ENCODE data around the gene CNOT6. TPM values are rescaled to one million over a fixed set of nuclear protein-coding genes. Genes with fewer than 3 reads are reported as not detected.

The CNOT6 gene
- total and polyA plus RNA-seq, 10 of the 15 experiments (the other 5 are each of a cell fraction or from before 2014, with no cell fraction given): 3.8 to 22.1 (median 12.1) TPM

DNA sequence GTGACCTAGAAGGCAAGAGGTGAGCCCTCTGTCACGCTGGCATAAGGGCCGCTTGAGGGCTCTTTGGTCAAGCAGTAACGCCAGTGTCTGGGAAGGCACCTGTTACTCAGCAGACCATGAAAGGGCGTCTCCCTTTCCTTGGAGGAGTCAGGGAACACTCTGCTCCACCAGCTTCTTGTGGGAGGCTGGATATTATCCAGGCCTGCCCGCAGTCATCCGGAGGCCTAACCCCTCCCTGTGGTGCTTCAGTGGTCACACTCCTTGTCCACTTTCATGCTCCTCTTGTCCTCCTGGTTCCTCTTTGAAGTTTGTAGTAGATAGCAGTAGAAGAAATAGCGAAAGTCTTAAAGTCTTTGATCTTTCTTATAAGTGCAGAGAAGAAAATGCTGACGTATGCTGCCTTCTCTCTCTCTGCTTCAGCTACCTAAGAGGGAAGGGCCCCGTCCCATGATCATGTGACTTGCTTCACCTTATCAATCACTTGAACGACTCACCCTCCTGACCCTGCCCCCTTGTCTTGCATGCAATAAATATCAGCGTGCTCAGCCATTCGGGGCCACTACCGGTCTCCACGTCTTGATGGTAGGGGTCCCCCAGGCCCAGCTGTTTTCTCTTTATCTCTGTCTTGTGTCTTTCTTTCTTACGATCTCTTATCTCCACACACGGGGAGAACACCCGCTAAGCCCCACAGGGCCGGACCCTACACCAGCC, 113.8 kb downstream of the CNOT6 start:
- Histone ChIP-seq H3K9me3 (replicated peaks; ENCODE audit: control insufficient read depth, insufficient read depth, low read length) (no peaks in the 10 kb centered on the region), H3K79me2 (ENCODE audit: control insufficient read depth, insufficient read depth, low read length) (no peaks in the 10 kb centered on the region), H3K27ac (ENCODE audit: control insufficient read depth, insufficient read depth) (no peak overlapping the region), H2AFZ (ENCODE audit: control insufficient read depth, low read depth, low read length) (no peak overlapping the region), H3K4me2 (ENCODE audit: control insufficient read depth, insufficient read depth) (no peak overlapping the region), H3K9ac (ENCODE audit: control insufficient read depth, insufficient read depth, low read length) (no peak overlapping the region), H4K20me1 (ENCODE audit: control insufficient read depth, insufficient read depth) (no peaks in the 10 kb centered on the region; the same call in 1 of the 2 replicates), H3K27me3 (replicated peaks in 1 of 2; ENCODE audit: control insufficient read depth in 2 of 2, insufficient read depth in 2 of 2, low read length in 1 of 2) (no peaks in the 10 kb centered on the region), H3K36me3 (ENCODE audit: control insufficient read depth in 2 of 2, insufficient read depth in 2 of 2, low read length in 1 of 2) (no peaks in the 10 kb centered on the region), H3K4me3 (no peak overlapping the region), H3K4me1 (ENCODE audit: control insufficient read depth, insufficient read depth, low read length) (no peaks in the 10 kb centered on the region)
- ChIA-PET RAD21 (ENCODE audit: unreplicated experiment) (no interaction called here), SMC1A (ENCODE audit: uncharacterized antibody, unreplicated experiment) (no interaction called here), POLR2A (no interaction called here), CTCF (no interaction called here)
- intact Hi-C loops (cut with micrococcal nuclease; ENCODE audit: unreplicated experiment) (loop anchor here (2.0 to 10.0 kb wide), 3 partner anchors 116 to 483 kb away; partner anchors contain the start of genes CNOT6 and MAPK9), in situ Hi-C loops (cut with MboI) (no loop called here)
- no TSS peak for BruUV-seq (replicated peaks)
- ATAC-seq: no peak
- WGBS (ENCODE audit: insufficient coverage, insufficient replicate concordance, low lambda C conversion rate, missing lambda C conversion rate): 41% methylated on average over 17 of the region's 18 CpGs
- FAIRE-seq: no peak
- no peak for DNase-seq (ENCODE audit: low read depth, low spot score)
- TF ChIP-seq, protein P1, sequence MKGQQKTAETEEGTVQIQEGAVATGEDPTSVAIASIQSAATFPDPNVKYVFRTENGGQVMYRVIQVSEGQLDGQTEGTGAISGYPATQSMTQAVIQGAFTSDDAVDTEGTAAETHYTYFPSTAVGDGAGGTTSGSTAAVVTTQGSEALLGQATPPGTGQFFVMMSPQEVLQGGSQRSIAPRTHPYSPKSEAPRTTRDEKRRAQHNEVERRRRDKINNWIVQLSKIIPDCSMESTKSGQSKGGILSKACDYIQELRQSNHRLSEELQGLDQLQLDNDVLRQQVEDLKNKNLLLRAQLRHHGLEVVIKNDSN (IDR thresholded peaks at IDR 0.05; ENCODE audit: borderline replicate concordance, extremely low read length, insufficient read depth, low read depth, low read length): no peak
- TF ChIP-seq, protein P2, sequence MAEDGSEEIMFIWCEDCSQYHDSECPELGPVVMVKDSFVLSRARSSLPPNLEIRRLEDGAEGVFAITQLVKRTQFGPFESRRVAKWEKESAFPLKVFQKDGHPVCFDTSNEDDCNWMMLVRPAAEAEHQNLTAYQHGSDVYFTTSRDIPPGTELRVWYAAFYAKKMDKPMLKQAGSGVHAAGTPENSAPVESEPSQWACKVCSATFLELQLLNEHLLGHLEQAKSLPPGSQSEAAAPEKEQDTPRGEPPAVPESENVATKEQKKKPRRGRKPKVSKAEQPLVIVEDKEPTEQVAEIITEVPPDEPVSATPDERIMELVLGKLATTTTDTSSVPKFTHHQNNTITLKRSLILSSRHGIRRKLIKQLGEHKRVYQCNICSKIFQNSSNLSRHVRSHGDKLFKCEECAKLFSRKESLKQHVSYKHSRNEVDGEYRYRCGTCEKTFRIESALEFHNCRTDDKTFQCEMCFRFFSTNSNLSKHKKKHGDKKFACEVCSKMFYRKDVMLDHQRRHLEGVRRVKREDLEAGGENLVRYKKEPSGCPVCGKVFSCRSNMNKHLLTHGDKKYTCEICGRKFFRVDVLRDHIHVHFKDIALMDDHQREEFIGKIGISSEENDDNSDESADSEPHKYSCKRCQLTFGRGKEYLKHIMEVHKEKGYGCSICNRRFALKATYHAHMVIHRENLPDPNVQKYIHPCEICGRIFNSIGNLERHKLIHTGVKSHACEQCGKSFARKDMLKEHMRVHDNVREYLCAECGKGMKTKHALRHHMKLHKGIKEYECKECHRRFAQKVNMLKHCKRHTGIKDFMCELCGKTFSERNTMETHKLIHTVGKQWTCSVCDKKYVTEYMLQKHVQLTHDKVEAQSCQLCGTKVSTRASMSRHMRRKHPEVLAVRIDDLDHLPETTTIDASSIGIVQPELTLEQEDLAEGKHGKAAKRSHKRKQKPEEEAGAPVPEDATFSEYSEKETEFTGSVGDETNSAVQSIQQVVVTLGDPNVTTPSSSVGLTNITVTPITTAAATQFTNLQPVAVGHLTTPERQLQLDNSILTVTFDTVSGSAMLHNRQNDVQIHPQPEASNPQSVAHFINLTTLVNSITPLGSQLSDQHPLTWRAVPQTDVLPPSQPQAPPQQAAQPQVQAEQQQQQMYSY (CRISPR knock-in tag; IDR thresholded peaks at IDR 0.05): no peak
- TF ChIP-seq, protein P3, sequence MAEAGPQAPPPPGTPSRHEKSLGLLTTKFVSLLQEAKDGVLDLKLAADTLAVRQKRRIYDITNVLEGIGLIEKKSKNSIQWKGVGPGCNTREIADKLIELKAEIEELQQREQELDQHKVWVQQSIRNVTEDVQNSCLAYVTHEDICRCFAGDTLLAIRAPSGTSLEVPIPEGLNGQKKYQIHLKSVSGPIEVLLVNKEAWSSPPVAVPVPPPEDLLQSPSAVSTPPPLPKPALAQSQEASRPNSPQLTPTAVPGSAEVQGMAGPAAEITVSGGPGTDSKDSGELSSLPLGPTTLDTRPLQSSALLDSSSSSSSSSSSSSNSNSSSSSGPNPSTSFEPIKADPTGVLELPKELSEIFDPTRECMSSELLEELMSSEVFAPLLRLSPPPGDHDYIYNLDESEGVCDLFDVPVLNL (IDR thresholded peaks at IDR 0.05; ENCODE audit: low read depth, low read length): no peak
- no peak for TF ChIP-seq NFIC (IDR thresholded peaks at IDR 0.05; ENCODE audit: low read depth, low read length)
- TF ChIP-seq, protein P4, sequence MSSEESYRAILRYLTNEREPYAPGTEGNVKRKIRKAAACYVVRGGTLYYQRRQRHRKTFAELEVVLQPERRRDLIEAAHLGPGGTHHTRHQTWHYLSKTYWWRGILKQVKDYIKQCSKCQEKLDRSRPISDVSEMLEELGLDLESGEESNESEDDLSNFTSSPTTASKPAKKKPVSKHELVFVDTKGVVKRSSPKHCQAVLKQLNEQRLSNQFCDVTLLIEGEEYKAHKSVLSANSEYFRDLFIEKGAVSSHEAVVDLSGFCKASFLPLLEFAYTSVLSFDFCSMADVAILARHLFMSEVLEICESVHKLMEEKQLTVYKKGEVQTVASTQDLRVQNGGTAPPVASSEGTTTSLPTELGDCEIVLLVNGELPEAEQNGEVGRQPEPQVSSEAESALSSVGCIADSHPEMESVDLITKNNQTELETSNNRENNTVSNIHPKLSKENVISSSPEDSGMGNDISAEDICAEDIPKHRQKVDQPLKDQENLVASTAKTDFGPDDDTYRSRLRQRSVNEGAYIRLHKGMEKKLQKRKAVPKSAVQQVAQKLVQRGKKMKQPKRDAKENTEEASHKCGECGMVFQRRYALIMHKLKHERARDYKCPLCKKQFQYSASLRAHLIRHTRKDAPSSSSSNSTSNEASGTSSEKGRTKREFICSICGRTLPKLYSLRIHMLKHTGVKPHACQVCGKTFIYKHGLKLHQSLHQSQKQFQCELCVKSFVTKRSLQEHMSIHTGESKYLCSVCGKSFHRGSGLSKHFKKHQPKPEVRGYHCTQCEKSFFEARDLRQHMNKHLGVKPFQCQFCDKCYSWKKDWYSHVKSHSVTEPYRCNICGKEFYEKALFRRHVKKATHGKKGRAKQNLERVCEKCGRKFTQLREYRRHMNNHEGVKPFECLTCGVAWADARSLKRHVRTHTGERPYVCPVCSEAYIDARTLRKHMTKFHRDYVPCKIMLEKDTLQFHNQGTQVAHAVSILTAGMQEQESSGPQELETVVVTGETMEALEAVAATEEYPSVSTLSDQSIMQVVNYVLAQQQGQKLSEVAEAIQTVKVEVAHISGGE (CRISPR knock-in tag; IDR thresholded peaks at IDR 0.05): no peak
- no peak for TF ChIP-seq HDAC2 (IDR thresholded peaks at IDR 0.05)
- TF ChIP-seq ZSCAN29 (IDR thresholded peaks at IDR 0.05): no peak

Data from GM12878 (cell line).